Pulmonary artery endothelial cell (primary cell): ENCODE results near the gene DAPK1. TPM values are rescaled to one million over a fixed set of nuclear protein-coding genes. Genes with fewer than 3 reads are reported as not detected.
A peak's percentile ranks its signal among the peaks of the same experiment; 100 is the strongest.

Source experiments
- DNase-seq: peaks from one replicate; pipeline ENCODE4 v3.0.0-alpha.2; 2011; ENCODE audit warnings: low read depth, low spot score
- total RNA-seq: library from RNA; depleted of rRNA; stranded (reverse); fragments of >200 nt; gene quantifications from 2 replicates; pipeline ENCODE4 v1.2.3, GENCODE V29; 2014

DAPK1 gene
- total RNA-seq, 1 donor from 2014 or later: 43.2 TPM

- no peak for DNase-seq
These were observed 70.3 kb downstream of the DAPK1 start for GRCh38 chr9:87567983-87568382.

- no peak for DNase-seq
These were observed 70.7 kb downstream of the DAPK1 start for GRCh38 chr9:87568401-87568800.

GRCh38 chr9:87569008-87569509, 71.4 kb downstream of the DAPK1 start:
- DNase-seq: no peak

- DNase-seq: peak; percentile 83
These were observed 71.9 kb downstream of the DAPK1 start for GRCh38 chr9:87569518-87569917.

- DNase-seq: no peak
These were observed 72.6 kb downstream of the DAPK1 start for GRCh38 chr9:87570000-87570908.

- no peak for DNase-seq
These were observed 75.1 kb downstream of the DAPK1 start for GRCh38 chr9:87572719-87573118.

- DNase-seq: no peak
These were observed 76.2 kb downstream of the DAPK1 start for GRCh38 chr9:87573841-87574342.

- no peak for DNase-seq
These were observed 80.1 kb downstream of the DAPK1 start for GRCh38 chr9:87577746-87578145.

GRCh38 chr9:87578625-87579024, 81.0 kb downstream of the DAPK1 start:
- no peak for DNase-seq

GRCh38 chr9:87579781-87580541, 82.3 kb downstream of the DAPK1 start:
- no peak for DNase-seq

GRCh38 chr9:87580941-87581438, 83.3 kb downstream of the DAPK1 start:
- no peak for DNase-seq

GRCh38 chr9:87581513-87581912, 83.8 kb downstream of the DAPK1 start:
- peak; percentile 56 for DNase-seq

- DNase-seq: no peak
These were observed 84.4 kb downstream of the DAPK1 start for GRCh38 chr9:87581949-87582637.

GRCh38 chr9:87584326-87584725, 86.7 kb downstream of the DAPK1 start:
- DNase-seq: no peak

GRCh38 chr9:87585123-87585855, 87.6 kb downstream of the DAPK1 start:
- DNase-seq: no peak

- DNase-seq: no peak
These were observed 89.2 kb downstream of the DAPK1 start for GRCh38 chr9:87586731-87587355.

GRCh38 chr9:87587356-87587745, 89.7 kb downstream of the DAPK1 start:
- no peak for DNase-seq

- no peak for DNase-seq
These were observed 90.2 kb downstream of the DAPK1 start for GRCh38 chr9:87587864-87588263.

- DNase-seq: no peak
These were observed 90.7 kb downstream of the DAPK1 start for GRCh38 chr9:87588339-87588738.

- no peak for DNase-seq
These were observed 93.3 kb downstream of the DAPK1 start for GRCh38 chr9:87590996-87591395.
